Anterior cingulate cortex (tissue), 58 donors: Measurements from ENCODE around the gene CCER1.

ENCODE experiments used
- DNase-seq, 58 donors: peaks; one replicate each; lab custom pipeline; 2025; lab: John Stamatoyannopoulos, UW

Gene CCER1

GRCh38 chr12:90969851-90970250, 14.9 kb upstream of the CCER1 start:
- DNase-seq, result no peak

GRCh38 chr12:90969346-90969745, 14.4 kb upstream of the CCER1 start:
- no peak for DNase-seq

GRCh38 chr12:90965204-90965603, 10.2 kb upstream of the CCER1 start:
- DNase-seq, result no peak

- no peak for DNase-seq
Observed at GRCh38 chr12:90964616-90965015, 9.6 kb upstream of the CCER1 start.

- no peak for DNase-seq
Observed at GRCh38 chr12:90963946-90964345, 9.0 kb upstream of the CCER1 start.

GRCh38 chr12:90961154-90961553, 6.2 kb upstream of the CCER1 start:
- no peak for DNase-seq

- DNase-seq, result peak in 14 of 58 donors; percentile 2 to 52 (median 14)
Observed at GRCh38 chr12:90959538-90960139, 4.7 kb upstream of the CCER1 start.

- DNase-seq, result no peak
Observed at GRCh38 chr12:90959032-90959431, 4.1 kb upstream of the CCER1 start.

- no peak for DNase-seq
Observed at GRCh38 chr12:90958347-90958746, 3.4 kb upstream of the CCER1 start.

- no peak for DNase-seq
Observed at GRCh38 chr12:90954428-90954827, 548 bp downstream of the CCER1 start.

GRCh38 chr12:90953956-90954421, 987 bp downstream of the CCER1 start:
- DNase-seq, result no peak

- DNase-seq, result no peak
Observed at GRCh38 chr12:90951432-90952105, 3.4 kb downstream of the CCER1 start.

GRCh38 chr12:90947869-90948268, 7.1 kb downstream of the CCER1 start:
- no peak for DNase-seq

- no peak for DNase-seq
Observed at GRCh38 chr12:90945070-90945649, 9.8 kb downstream of the CCER1 start.

- DNase-seq, result no peak
Observed at GRCh38 chr12:90943255-90943654, 11.7 kb downstream of the CCER1 start.

- no peak for DNase-seq
Observed at GRCh38 chr12:90940872-90941499, 14.0 kb downstream of the CCER1 start.

GRCh38 chr12:90939382-90939781, 15.6 kb downstream of the CCER1 start:
- DNase-seq, result no peak

- no peak for DNase-seq
Observed at GRCh38 chr12:90938451-90938850, 16.5 kb downstream of the CCER1 start.

GRCh38 chr12:90937651-90938050, 17.3 kb downstream of the CCER1 start:
- no peak for DNase-seq

- no peak for DNase-seq
Observed at GRCh38 chr12:90936230-90937005, 18.6 kb downstream of the CCER1 start.

- no peak for DNase-seq
Observed at GRCh38 chr12:90925562-90925961, 29.4 kb downstream of the CCER1 start.
